Activated CD4-positive, alpha-beta T cell treated with anti-CD3 and anti-CD28 coated beads for 48 hours (primary cell): ENCODE measurements around the gene VAV3.
"Not testable (repeated sequence)": the region's sequence is repeated elsewhere in the genome, so short reads cannot be mapped to it uniquely, and the experiment has no call there.

ENCODE experiments used
- DNase-seq: peaks from one replicate; pipeline ENCODE4 v3.0.0-alpha.2; 2020

Gene VAV3

GRCh38 chr1:107720210-107720609 is 244.8 kb downstream of the VAV3 start:
- DNase-seq, result not testable (repeated sequence)

GRCh38 chr1:107710005-107710404 is 255.0 kb downstream of the VAV3 start:
- no peak for DNase-seq

GRCh38 chr1:107707111-107707510 is 257.9 kb downstream of the VAV3 start:
- DNase-seq, result no peak

GRCh38 chr1:107706182-107706581 is 258.8 kb downstream of the VAV3 start:
- no peak for DNase-seq

GRCh38 chr1:107704911-107705310 is 260.1 kb downstream of the VAV3 start:
- DNase-seq, result no peak

- no peak for DNase-seq
Measured at GRCh38 chr1:107702946-107703571, 261.9 kb downstream of the VAV3 start.

- not testable (repeated sequence) for DNase-seq
Measured at GRCh38 chr1:107700651-107701050, 264.3 kb downstream of the VAV3 start.

- no peak for DNase-seq
Measured at GRCh38 chr1:107698161-107698560, 266.8 kb downstream of the VAV3 start.

GRCh38 chr1:107695341-107695740 is 269.6 kb downstream of the VAV3 start:
- DNase-seq, result no peak

GRCh38 chr1:107692580-107693345 is 272.2 kb downstream of the VAV3 start:
- DNase-seq, result no peak

GRCh38 chr1:107691540-107691939 is 273.4 kb downstream of the VAV3 start:
- DNase-seq, result no peak

GRCh38 chr1:107690491-107690890 is 274.5 kb downstream of the VAV3 start:
- DNase-seq, result no peak

- no peak for DNase-seq
Measured at GRCh38 chr1:107689733-107690132, 275.2 kb downstream of the VAV3 start.

- no peak for DNase-seq
Measured at GRCh38 chr1:107689159-107689558, 275.8 kb downstream of the VAV3 start.

GRCh38 chr1:107687849-107688753 is 276.9 kb downstream of the VAV3 start:
- no peak for DNase-seq

- no peak for DNase-seq
Measured at GRCh38 chr1:107683683-107684082, 281.3 kb downstream of the VAV3 start.

GRCh38 chr1:107683191-107683657 is 281.8 kb downstream of the VAV3 start:
- no peak for DNase-seq

- DNase-seq, result no peak
Measured at GRCh38 chr1:107682467-107682866, 282.5 kb downstream of the VAV3 start.

GRCh38 chr1:107681001-107681479 is 283.9 kb downstream of the VAV3 start:
- DNase-seq, result no peak

GRCh38 chr1:107680579-107680985 is 284.4 kb downstream of the VAV3 start:
- DNase-seq, result no peak

GRCh38 chr1:107679411-107679953 is 285.5 kb downstream of the VAV3 start:
- DNase-seq, result no peak

GRCh38 chr1:107678993-107679392 is 286.0 kb downstream of the VAV3 start:
- no peak for DNase-seq

GRCh38 chr1:107677697-107678096 is 287.3 kb downstream of the VAV3 start:
- no peak for DNase-seq
